GM10248 (cell line): Measurements from ENCODE around the gene FYCO1.
"Not testable (repeated sequence)": the region's sequence is repeated elsewhere in the genome, so short reads cannot be mapped to it uniquely, and the experiment has no call there.

Experiments
- CTCF ChIA-PET: fragments of 300-600 bp; sonication (Branson Sonifier 250); formaldehyde crosslinking; extraction: SDS; loops from one replicate; lab custom pipeline; 2021; ENCODE audit warnings: antibody characterized with exemption; lab: Yijun Ruan, JAX
- POLR2A ChIA-PET: fragments of 350-650 bp; sonication (Branson Sonifier 250); formaldehyde crosslinking; extraction: SDS; loops from one replicate; lab custom pipeline; 2020; ENCODE audit warnings: antibody characterized with exemption; lab: Yijun Ruan, JAX
- DNase-seq: peaks from one replicate; pipeline ENCODE4 v3.0.0; 2012; ENCODE audit errors: extremely low spot score
- TF ChIP-seq, protein P1 (sequence below): IDR thresholded peaks from 2 replicates; pipeline ENCODE4 v1.5.1; 2012; ENCODE audit warnings: mild to moderate bottlenecking, low read depth; ENCODE audit errors: extremely low read depth, missing control alignments, control extremely low read depth

The FYCO1 gene

DNA sequence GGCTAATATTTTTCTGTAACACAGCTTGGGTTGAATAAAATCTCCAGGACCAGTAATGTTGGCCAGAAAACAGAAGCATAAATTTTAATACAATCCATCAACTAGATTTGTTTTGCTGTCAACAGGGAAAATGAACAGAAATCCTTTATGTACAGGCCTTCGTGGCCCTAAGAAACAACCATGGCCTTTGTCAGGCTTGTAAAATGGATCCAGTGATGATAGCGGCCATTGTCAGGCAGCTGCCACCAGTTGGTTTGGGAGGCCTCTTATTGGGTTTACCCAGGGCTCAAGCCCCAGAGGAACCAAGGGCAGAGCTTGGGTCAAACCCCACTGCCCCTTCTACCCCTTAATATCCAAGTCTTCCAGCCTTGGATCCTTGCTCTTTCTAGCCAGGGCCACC is 5.6 kb upstream of the FYCO1 start:
- TF ChIP-seq, protein P1, sequence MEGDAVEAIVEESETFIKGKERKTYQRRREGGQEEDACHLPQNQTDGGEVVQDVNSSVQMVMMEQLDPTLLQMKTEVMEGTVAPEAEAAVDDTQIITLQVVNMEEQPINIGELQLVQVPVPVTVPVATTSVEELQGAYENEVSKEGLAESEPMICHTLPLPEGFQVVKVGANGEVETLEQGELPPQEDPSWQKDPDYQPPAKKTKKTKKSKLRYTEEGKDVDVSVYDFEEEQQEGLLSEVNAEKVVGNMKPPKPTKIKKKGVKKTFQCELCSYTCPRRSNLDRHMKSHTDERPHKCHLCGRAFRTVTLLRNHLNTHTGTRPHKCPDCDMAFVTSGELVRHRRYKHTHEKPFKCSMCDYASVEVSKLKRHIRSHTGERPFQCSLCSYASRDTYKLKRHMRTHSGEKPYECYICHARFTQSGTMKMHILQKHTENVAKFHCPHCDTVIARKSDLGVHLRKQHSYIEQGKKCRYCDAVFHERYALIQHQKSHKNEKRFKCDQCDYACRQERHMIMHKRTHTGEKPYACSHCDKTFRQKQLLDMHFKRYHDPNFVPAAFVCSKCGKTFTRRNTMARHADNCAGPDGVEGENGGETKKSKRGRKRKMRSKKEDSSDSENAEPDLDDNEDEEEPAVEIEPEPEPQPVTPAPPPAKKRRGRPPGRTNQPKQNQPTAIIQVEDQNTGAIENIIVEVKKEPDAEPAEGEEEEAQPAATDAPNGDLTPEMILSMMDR: no peak
- ChIA-PET CTCF (interaction anchor here (0.8 kb wide), 1 partner anchor 72 kb away, joined by 3 read pairs; no protein-coding TSS in a partner anchor), POLR2A (no interaction called here)
- DNase-seq: no peak

DNA sequence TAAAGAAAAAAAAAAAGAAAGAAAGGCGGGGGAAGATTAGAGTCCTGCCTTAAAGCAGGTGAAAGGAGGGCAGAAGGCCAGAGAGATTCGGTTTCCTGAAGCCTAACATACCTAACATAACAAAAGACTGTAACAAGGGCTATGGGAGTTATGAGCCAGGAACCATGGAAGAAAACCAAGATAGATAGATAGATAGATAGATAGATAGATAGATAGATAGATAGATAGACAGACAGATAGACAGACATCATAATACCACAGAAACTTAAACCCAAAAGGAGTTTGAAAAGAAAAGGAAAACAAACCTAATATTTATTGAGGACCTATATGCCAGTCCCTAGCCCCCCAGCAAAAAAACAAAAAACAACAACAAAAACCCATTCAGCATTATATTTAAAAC is 2.3 kb upstream of the FYCO1 start:
- DNase-seq: no peak
- CTCF ChIA-PET: interaction anchor here (1.0 to 1.7 kb wide), 2 partner anchors 28 to 34 kb away, joined by 3 to 4 read pairs; no protein-coding TSS in a partner anchor

DNA sequence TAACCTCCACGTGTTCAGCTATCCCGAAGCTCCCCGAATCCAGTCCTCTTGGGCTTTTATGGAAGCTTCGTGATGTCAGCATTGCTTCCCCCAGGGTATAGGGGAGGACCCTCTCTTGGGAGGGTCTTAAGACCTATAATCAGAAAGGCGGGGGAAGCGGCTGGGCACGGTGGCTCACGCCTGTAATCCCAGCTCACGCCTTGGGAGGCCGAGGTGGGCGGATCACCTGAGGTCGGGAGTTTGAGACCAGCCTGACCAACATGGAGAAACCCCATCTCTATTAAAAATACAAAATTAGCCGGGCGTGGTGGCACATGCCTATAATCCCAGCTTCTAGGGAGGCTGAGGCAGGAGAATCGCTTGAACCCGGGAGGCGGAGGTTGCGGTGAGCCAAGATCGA is 1.9 kb upstream of the FYCO1 start:
- CTCF ChIA-PET: interaction anchor here (1.0 to 1.5 kb wide), 3 partner anchors 19 to 81 kb away, joined by 3 to 10 read pairs (median 6); no protein-coding TSS in a partner anchor
- DNase-seq, POLR2A ChIA-PET: not testable (repeated sequence)

More for the DNA sequence above, 2.3 kb upstream of the FYCO1 start:
- TF ChIP-seq, protein P1: no peak
- POLR2A ChIA-PET: no interaction called here

DNA sequence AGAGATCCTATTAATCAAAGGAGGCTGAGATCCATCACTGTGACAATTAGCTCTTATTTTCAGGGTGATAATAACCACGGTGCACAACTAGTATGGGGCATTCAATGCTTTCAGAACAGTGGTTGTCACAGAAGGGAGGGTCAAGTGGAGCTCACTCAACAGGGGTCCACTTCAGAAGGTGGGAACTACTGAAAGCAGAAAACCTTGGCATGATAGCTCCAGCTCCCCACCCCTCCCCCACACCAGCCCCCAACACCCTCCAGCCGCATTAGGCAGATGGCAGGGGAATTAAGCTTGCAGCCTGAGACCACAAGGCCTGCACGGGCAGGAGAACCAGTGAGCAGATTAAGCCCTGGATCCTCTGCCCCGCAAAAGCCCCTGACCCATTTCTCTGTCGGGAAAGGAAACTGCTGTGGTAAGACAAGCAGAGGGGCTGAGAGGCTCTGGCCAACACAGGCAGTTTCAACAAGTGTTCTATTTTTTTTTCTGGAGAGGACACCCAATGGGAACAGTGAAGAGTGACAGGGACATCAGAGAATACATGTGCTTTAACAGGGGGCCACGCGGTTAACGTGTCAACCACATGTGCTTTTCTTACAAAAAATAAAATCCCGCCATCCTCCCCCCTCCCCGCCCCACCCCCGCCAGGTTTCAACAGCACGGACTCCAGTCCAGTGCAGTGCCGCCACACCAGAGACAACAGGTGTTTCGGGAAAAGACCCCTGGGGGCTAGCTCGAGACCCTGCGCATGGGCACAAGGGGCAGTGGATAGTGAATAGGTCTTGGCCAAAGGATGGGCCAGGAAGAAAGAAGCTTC is 997 bp downstream of the FYCO1 start:
- ChIA-PET POLR2A (no interaction called here), CTCF (interaction anchor here (0.7 to 2.4 kb wide), 13 partner anchors 10 to 335 kb away, joined by 3 to 22 read pairs (median 3); no protein-coding TSS in a partner anchor)
- TF ChIP-seq, protein P1: no peak
- DNase-seq: peak; percentile 68

DNA sequence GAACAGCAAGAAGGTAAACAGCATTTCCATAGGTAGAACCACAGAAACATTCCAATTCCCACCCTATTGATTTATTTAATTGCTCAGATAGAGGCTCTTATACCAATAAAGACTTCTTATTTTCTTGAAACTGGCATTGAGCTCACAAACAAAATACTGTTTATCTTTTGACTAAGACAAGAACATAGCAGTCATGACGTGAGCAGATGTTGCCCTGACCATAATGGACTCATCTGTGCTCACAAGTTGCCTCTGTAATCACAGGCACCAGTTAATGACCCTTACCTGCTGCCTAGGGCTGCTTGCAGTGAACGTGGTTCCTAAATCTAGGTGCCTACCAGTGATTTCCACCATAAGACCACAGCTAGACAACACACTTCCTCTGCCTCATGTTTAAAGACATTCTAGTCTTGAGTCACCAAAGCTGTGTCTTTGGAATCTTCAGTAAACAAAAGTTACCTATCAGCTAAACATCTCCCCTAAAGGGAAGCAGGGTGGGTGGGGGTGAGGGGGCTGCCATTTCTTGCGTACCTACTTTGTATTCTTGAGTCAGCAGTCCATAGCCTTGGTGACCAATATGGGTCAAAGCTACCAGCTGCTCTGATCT is 2.1 kb downstream of the FYCO1 start:
- DNase-seq: peak; percentile 26
- ChIA-PET CTCF (interaction anchor here (1.0 to 2.4 kb wide), 11 partner anchors 9 to 385 kb away, joined by 3 to 22 read pairs (median 4); no protein-coding TSS in a partner anchor), POLR2A (interaction anchor here (0.6 kb wide), 1 partner anchor 39 kb away, joined by 3 read pairs; no protein-coding TSS in a partner anchor)
- TF ChIP-seq, protein P1: no peak

DNA sequence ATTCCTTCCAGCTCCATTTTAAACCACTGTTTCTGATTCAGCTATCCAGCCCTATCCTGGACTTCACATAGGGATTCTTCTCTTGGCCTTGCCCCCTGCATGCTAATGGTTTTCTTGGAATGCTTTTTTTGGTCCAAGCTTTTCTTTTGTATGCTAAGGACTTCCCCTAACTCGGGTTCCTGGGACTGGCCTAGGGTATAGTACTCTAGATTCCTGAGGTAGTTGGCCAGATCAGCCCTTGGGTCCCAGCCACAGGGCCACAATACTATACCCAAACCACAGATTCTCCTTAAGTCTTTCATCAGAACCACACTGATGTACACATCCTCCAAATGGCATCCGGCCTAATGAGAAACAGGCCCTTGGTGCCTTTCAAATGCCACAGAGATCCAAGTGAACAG is 2.8 kb downstream of the FYCO1 start:
- CTCF ChIA-PET: interaction anchor here (0.8 to 2.4 kb wide), 9 partner anchors 11 to 386 kb away, joined by 3 to 8 read pairs (median 3); no protein-coding TSS in a partner anchor
- TF ChIP-seq, protein P1: no peak
- POLR2A ChIA-PET: no interaction called here
- no peak for DNase-seq
